HL-60 (cell line): ENCODE measurements around the gene ARHGEF1.

Experiments
- DNase-seq, 2 experiments: peaks; one replicate each; pipeline ENCODE4 v3.0.0-alpha.2; 2010 to 2020; ENCODE audit warnings: low read depth in 1 of 2, low spot score in 1 of 2
- H3K27ac ChIP-seq: fragments of 250-450 bp; sonication (Bioruptor Pico); replicated peaks from 2 replicates; pipeline ENCODE4 v1.5.1; 2020; ENCODE audit warnings: mild to moderate bottlenecking, moderate library complexity
- H3K27me3 ChIP-seq: fragments of 250-450 bp; sonication (Bioruptor Pico); 2 replicates; pipeline ENCODE4 v1.5.1; 2021; ENCODE audit warnings: mild to moderate bottlenecking, moderate library complexity; ENCODE audit not compliant: insufficient read depth, poor library complexity, severe bottlenecking
- H3K4me3 ChIP-seq: replicated peaks from 2 replicates; pipeline ENCODE4 v1.5.1; 2011; ENCODE audit warnings: mild to moderate bottlenecking, control low read depth, low read length; ENCODE audit not compliant: insufficient read depth
- GABPA ChIP-seq: IDR thresholded peaks from 2 replicates; pipeline ENCODE4 v1.6.1; 2012; ENCODE audit warnings: low read depth
- POLR2AphosphoS5 ChIP-seq: IDR thresholded peaks from 2 replicates; pipeline ENCODE4 v1.6.1; 2012; ENCODE audit warnings: low read depth
- SPI1 ChIP-seq: IDR thresholded peaks from 2 replicates; pipeline ENCODE4 v1.6.1; 2012; ENCODE audit warnings: low read depth, mild to moderate bottlenecking, borderline replicate concordance
- TF ChIP-seq, protein P1 (sequence below): IDR thresholded peaks from one replicate; pipeline ENCODE4 v1.5.1; 2011; ENCODE audit warnings: low read length, control low read depth, inconsistent platforms; ENCODE audit not compliant: insufficient read depth
- TF ChIP-seq, protein P2 (sequence below): IDR thresholded peaks from 2 replicates; pipeline ENCODE4 v1.6.1; 2012; ENCODE audit warnings: low read depth; ENCODE audit not compliant: insufficient replicate concordance

The ARHGEF1 gene

DNA sequence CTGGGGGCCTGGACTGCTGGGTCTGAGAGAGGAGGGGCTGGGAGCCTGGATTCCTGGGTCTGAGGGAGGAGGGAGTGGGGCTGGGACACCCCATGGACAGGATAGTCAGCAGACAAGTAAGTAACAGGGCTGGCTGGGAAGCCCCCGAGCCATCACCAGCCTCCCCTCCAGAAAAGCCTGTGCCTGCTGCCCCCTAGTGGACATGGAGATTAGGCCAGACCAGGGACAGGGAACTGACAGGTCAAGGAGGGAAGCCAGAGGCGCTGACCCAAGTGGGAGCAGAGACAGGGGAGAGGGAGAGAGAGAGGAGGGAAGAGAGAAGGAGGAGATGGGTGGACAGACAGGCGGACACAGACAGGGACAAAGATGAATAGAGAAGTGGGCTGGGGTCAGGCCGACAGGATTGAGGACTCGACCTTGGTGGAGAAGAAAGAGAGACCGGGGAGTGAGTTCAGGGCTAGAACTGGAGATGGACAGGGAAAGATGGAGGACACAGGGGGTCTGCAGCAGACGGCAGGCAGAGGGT lies 51.9 kb downstream of the ARHGEF1 start:
- Histone ChIP-seq H3K27ac (no peak overlapping the region), H3K27me3 (peaks cover 11% of the 10 kb centered on the region), H3K4me3 (no peak overlapping the region)
- DNase-seq = peak in 1 of 2 experiments; percentile 61
- TF ChIP-seq GABPA = no peak
- TF ChIP-seq, protein P1, sequence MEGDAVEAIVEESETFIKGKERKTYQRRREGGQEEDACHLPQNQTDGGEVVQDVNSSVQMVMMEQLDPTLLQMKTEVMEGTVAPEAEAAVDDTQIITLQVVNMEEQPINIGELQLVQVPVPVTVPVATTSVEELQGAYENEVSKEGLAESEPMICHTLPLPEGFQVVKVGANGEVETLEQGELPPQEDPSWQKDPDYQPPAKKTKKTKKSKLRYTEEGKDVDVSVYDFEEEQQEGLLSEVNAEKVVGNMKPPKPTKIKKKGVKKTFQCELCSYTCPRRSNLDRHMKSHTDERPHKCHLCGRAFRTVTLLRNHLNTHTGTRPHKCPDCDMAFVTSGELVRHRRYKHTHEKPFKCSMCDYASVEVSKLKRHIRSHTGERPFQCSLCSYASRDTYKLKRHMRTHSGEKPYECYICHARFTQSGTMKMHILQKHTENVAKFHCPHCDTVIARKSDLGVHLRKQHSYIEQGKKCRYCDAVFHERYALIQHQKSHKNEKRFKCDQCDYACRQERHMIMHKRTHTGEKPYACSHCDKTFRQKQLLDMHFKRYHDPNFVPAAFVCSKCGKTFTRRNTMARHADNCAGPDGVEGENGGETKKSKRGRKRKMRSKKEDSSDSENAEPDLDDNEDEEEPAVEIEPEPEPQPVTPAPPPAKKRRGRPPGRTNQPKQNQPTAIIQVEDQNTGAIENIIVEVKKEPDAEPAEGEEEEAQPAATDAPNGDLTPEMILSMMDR = peak; percentile 71

GRCh38 chr19:41935760-41936415 lies 52.9 kb downstream of the ARHGEF1 start:
- TF ChIP-seq SPI1 (no peak), POLR2AphosphoS5 (no peak), GABPA (no peak)
- TF ChIP-seq, protein P2, sequence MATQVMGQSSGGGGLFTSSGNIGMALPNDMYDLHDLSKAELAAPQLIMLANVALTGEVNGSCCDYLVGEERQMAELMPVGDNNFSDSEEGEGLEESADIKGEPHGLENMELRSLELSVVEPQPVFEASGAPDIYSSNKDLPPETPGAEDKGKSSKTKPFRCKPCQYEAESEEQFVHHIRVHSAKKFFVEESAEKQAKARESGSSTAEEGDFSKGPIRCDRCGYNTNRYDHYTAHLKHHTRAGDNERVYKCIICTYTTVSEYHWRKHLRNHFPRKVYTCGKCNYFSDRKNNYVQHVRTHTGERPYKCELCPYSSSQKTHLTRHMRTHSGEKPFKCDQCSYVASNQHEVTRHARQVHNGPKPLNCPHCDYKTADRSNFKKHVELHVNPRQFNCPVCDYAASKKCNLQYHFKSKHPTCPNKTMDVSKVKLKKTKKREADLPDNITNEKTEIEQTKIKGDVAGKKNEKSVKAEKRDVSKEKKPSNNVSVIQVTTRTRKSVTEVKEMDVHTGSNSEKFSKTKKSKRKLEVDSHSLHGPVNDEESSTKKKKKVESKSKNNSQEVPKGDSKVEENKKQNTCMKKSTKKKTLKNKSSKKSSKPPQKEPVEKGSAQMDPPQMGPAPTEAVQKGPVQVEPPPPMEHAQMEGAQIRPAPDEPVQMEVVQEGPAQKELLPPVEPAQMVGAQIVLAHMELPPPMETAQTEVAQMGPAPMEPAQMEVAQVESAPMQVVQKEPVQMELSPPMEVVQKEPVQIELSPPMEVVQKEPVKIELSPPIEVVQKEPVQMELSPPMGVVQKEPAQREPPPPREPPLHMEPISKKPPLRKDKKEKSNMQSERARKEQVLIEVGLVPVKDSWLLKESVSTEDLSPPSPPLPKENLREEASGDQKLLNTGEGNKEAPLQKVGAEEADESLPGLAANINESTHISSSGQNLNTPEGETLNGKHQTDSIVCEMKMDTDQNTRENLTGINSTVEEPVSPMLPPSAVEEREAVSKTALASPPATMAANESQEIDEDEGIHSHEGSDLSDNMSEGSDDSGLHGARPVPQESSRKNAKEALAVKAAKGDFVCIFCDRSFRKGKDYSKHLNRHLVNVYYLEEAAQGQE = no peak
- TF ChIP-seq, protein P1 = no peak
- Histone ChIP-seq H3K27me3 (peaks cover 14% of the 10 kb centered on the region), H3K4me3 (no peak overlapping the region), H3K27ac (no peak overlapping the region)
- no peak for DNase-seq

GRCh38 chr19:41936416-41936850 lies 53.4 kb downstream of the ARHGEF1 start:
- Histone ChIP-seq H3K27ac (no peak overlapping the region), H3K4me3 (no peak overlapping the region), H3K27me3 (peaks cover 14% of the 10 kb centered on the region)
- DNase-seq = no peak
- TF ChIP-seq, protein P1 = no peak
- TF ChIP-seq GABPA (no peak), SPI1 (no peak), POLR2AphosphoS5 (no peak)
- TF ChIP-seq, protein P2 = no peak
